Trophoblast cell (in vitro differentiated cells and primary cell): ENCODE measurements around the gene IQCK.

Experiments
- DNase-seq, 2 donors: peaks; one replicate each; pipeline ENCODE4 v3.0.0-alpha.2; 2016
- H2AFZ ChIP-seq: 2 replicates; pipeline ENCODE4 v1.6.1; 2013; ENCODE audit warnings: low read length, moderate library complexity, mild to moderate bottlenecking; ENCODE audit not compliant: insufficient read depth, poor library complexity
- H2AK5ac ChIP-seq: 2 replicates; pipeline ENCODE4 v1.6.1; 2013; ENCODE audit warnings: mild to moderate bottlenecking, low read length
- H2BK120ac ChIP-seq: 2 replicates; pipeline ENCODE4 v1.6.1; 2013; ENCODE audit warnings: low read length, mild to moderate bottlenecking, moderate library complexity; ENCODE audit not compliant: insufficient read depth, poor library complexity
- H2BK12ac ChIP-seq: 2 replicates; pipeline ENCODE4 v1.6.1; 2013; ENCODE audit warnings: mild to moderate bottlenecking, low read length, moderate library complexity
- H2BK5ac ChIP-seq: 2 replicates; pipeline ENCODE4 v1.6.1; 2013; ENCODE audit warnings: low read length, low read depth, moderate library complexity, mild to moderate bottlenecking; ENCODE audit not compliant: poor library complexity
- H3K14ac ChIP-seq: 2 replicates; pipeline ENCODE4 v1.6.1; 2013; ENCODE audit warnings: mild to moderate bottlenecking, low read length
- H3K18ac ChIP-seq: 2 replicates; pipeline ENCODE4 v1.6.1; 2013; ENCODE audit warnings: mild to moderate bottlenecking, low read length
- H3K23ac ChIP-seq: 2 replicates; pipeline ENCODE4 v1.6.1; 2013; ENCODE audit warnings: low read length
- H3K27ac ChIP-seq: 2 replicates; pipeline ENCODE4 v1.5.1; 2013; ENCODE audit warnings: low read depth, mild to moderate bottlenecking, inconsistent platforms, low read length, moderate library complexity
- H3K27me3 ChIP-seq: 2 replicates; pipeline ENCODE4 v1.6.1; 2013; ENCODE audit warnings: inconsistent platforms, mild to moderate bottlenecking, low read length, moderate library complexity; ENCODE audit not compliant: insufficient read depth
- H3K36me3 ChIP-seq, 2 experiments: 1 replicate in 1 of 2; 2 replicates in 1 of 2; pipeline ENCODE4 v1.6.1; 2013; ENCODE audit warnings: low read length in 2 of 2, mild to moderate bottlenecking in 2 of 2, moderate library complexity in 1 of 2; ENCODE audit not compliant: insufficient read depth in 2 of 2, control insufficient read depth in 1 of 2
- H3K4ac ChIP-seq: 2 replicates; pipeline ENCODE4 v1.6.1; 2013; ENCODE audit warnings: low read depth, mild to moderate bottlenecking, low read length, moderate library complexity
- H3K4me1 ChIP-seq, 2 experiments: 1 replicate in 1 of 2; 2 replicates in 1 of 2; pipeline ENCODE4 v1.6.1; 2013; ENCODE audit warnings: low read length in 2 of 2, mild to moderate bottlenecking in 2 of 2, moderate library complexity in 1 of 2; ENCODE audit not compliant: insufficient read depth in 2 of 2, control insufficient read depth in 1 of 2
- H3K4me2 ChIP-seq: 2 replicates; pipeline ENCODE4 v1.6.1; 2013; ENCODE audit warnings: inconsistent platforms, mild to moderate bottlenecking, low read length, moderate library complexity
- H3K4me3 ChIP-seq: 2 replicates; pipeline ENCODE4 v1.5.1; 2013; ENCODE audit warnings: mild to moderate bottlenecking, low read depth, low read length, inconsistent platforms
- H3K79me1 ChIP-seq: one replicate; pipeline ENCODE4 v1.6.1; 2013; ENCODE audit warnings: low read length
- H3K79me2 ChIP-seq: 2 replicates; pipeline ENCODE4 v1.6.1; 2013; ENCODE audit warnings: low read length, mild to moderate bottlenecking; ENCODE audit not compliant: control insufficient read depth, insufficient read depth, poor library complexity
- H3K9ac ChIP-seq: 2 replicates; pipeline ENCODE4 v1.6.1; 2013; ENCODE audit warnings: mild to moderate bottlenecking, low read length
- H3K9me3 ChIP-seq: 2 replicates; pipeline ENCODE4 v1.6.1; 2013; ENCODE audit warnings: low read depth, mild to moderate bottlenecking, control low read depth, inconsistent platforms, low read length; ENCODE audit not compliant: insufficient read depth
- H4K12ac ChIP-seq: 2 replicates; pipeline ENCODE4 v1.6.1; 2013; ENCODE audit warnings: low read depth, mild to moderate bottlenecking, low read length, moderate library complexity
- H4K8ac ChIP-seq: 2 replicates; pipeline ENCODE4 v1.6.1; 2013; ENCODE audit warnings: low read depth, mild to moderate bottlenecking, low read length, moderate library complexity
- H4K91ac ChIP-seq: one replicate; pipeline ENCODE4 v1.6.1; 2013; ENCODE audit warnings: low read depth, mild to moderate bottlenecking, low read length, moderate library complexity
- WGBS: extraction: QIAGEN DNeasy Blood & Tissue Kit; methylation state at CpG from one replicate; pipeline ENCODE4 v1.1.7; 2013; ENCODE audit warnings: missing lambda C conversion rate; ENCODE audit not compliant: insufficient read length, insufficient coverage; ENCODE audit errors: extremely low coverage; 5-methylcytosine and 5-hydroxymethylcytosine counted together

The IQCK gene

GRCh38 chr16:19837331-19837980, 119.4 kb downstream of the IQCK start:
- no CpG with 5 or more reads among the region's 6 CpGs for WGBS
- no peak overlapping the region for H3K27ac ChIP-seq
- no peak overlapping the region for H3K23ac ChIP-seq
- H4K8ac ChIP-seq: no peak overlapping the region
- H2BK5ac ChIP-seq: no peak overlapping the region
- no peak overlapping the region for H3K18ac ChIP-seq
- H3K4me3 ChIP-seq: no peak overlapping the region
- H3K4me1 ChIP-seq: no peaks in the 10 kb centered on the region
- H3K27me3 ChIP-seq: no peaks in the 10 kb centered on the region
- H3K79me1 ChIP-seq: no peaks in the 10 kb centered on the region
- no peak overlapping the region for H3K14ac ChIP-seq
- H3K9ac ChIP-seq: no peak overlapping the region
- no peaks in the 10 kb centered on the region for H3K9me3 ChIP-seq
- H3K36me3 ChIP-seq: no peaks in the 10 kb centered on the region
- H2AK5ac ChIP-seq: no peak overlapping the region
- H2BK120ac ChIP-seq: no peak overlapping the region
- H2BK12ac ChIP-seq: no peak overlapping the region
- H2AFZ ChIP-seq: no peak overlapping the region
- H4K12ac ChIP-seq: no peak overlapping the region
- H3K79me2 ChIP-seq: no peaks in the 10 kb centered on the region
- no peak overlapping the region for H3K4ac ChIP-seq
- no peak overlapping the region for H3K4me2 ChIP-seq
- no peak for DNase-seq
- H4K91ac ChIP-seq: no peak overlapping the region

- DNase-seq: no peak
- no peak overlapping the region for H4K91ac ChIP-seq
- no peak overlapping the region for H2AK5ac ChIP-seq
- H3K4me3 ChIP-seq: no peak overlapping the region
- H3K4ac ChIP-seq: no peak overlapping the region
- 100% methylated on average over 1 of the region's 13 CpGs for WGBS
- no peak overlapping the region for H2BK120ac ChIP-seq
- no peaks in the 10 kb centered on the region for H3K36me3 ChIP-seq
- H3K27me3 ChIP-seq: no peaks in the 10 kb centered on the region
- no peak overlapping the region for H4K8ac ChIP-seq
- H2AFZ ChIP-seq: no peak overlapping the region
- H3K79me2 ChIP-seq: no peaks in the 10 kb centered on the region
- H3K79me1 ChIP-seq: no peaks in the 10 kb centered on the region
- H2BK12ac ChIP-seq: no peak overlapping the region
- no peak overlapping the region for H3K14ac ChIP-seq
- no peak overlapping the region for H4K12ac ChIP-seq
- no peak overlapping the region for H2BK5ac ChIP-seq
- H3K18ac ChIP-seq: no peak overlapping the region
- H3K4me2 ChIP-seq: no peak overlapping the region
- no peak overlapping the region for H3K9ac ChIP-seq
- H3K23ac ChIP-seq: no peak overlapping the region
- no peak overlapping the region for H3K27ac ChIP-seq
- no peaks in the 10 kb centered on the region for H3K4me1 ChIP-seq
- H3K9me3 ChIP-seq: no peaks in the 10 kb centered on the region
Observed at GRCh38 chr16:19837984-19838707, 120.1 kb downstream of the IQCK start.

GRCh38 chr16:19840524-19841110, 122.5 kb downstream of the IQCK start:
- Histone ChIP-seq H2AK5ac (no peak overlapping the region), H3K27ac (no peak overlapping the region), H2AFZ (no peak overlapping the region), H3K4me1 (no peaks in the 10 kb centered on the region), H3K23ac (no peak overlapping the region), H3K4ac (no peak overlapping the region), H2BK5ac (no peak overlapping the region), H2BK120ac (no peak overlapping the region), H3K14ac (no peak overlapping the region), H3K79me1 (no peaks in the 10 kb centered on the region), H3K79me2 (no peaks in the 10 kb centered on the region), H4K91ac (no peak overlapping the region), H3K18ac (no peak overlapping the region), H3K36me3 (no peaks in the 10 kb centered on the region), H3K9ac (no peak overlapping the region), H3K4me3 (no peak overlapping the region), H2BK12ac (no peak overlapping the region), H3K4me2 (no peak overlapping the region), H3K9me3 (no peaks in the 10 kb centered on the region), H4K8ac (no peak overlapping the region), H3K27me3 (no peaks in the 10 kb centered on the region), H4K12ac (no peak overlapping the region)
- WGBS: no CpG with 5 or more reads among the region's 3 CpGs
- no peak for DNase-seq

- Histone ChIP-seq H2BK5ac (no peak overlapping the region), H2AK5ac (no peak overlapping the region), H2BK12ac (no peak overlapping the region), H4K91ac (no peak overlapping the region), H3K4ac (no peak overlapping the region), H3K23ac (no peak overlapping the region), H3K27me3 (no peaks in the 10 kb centered on the region), H3K14ac (no peak overlapping the region), H3K79me1 (no peaks in the 10 kb centered on the region), H4K12ac (no peak overlapping the region), H3K4me1 (no peaks in the 10 kb centered on the region), H2AFZ (no peak overlapping the region), H3K4me2 (no peak overlapping the region), H4K8ac (no peak overlapping the region), H3K9me3 (no peaks in the 10 kb centered on the region), H3K27ac (no peak overlapping the region), H3K18ac (no peak overlapping the region), H3K9ac (no peak overlapping the region), H3K79me2 (no peaks in the 10 kb centered on the region), H2BK120ac (no peak overlapping the region), H3K36me3 (no peaks in the 10 kb centered on the region), H3K4me3 (no peak overlapping the region)
- DNase-seq: no peak
- no CpG with 5 or more reads among the region's 3 CpGs for WGBS
Observed at GRCh38 chr16:19841184-19841583, 123.1 kb downstream of the IQCK start.
